ENCODE results near the gene MATK.

Gene MATK

DNA sequence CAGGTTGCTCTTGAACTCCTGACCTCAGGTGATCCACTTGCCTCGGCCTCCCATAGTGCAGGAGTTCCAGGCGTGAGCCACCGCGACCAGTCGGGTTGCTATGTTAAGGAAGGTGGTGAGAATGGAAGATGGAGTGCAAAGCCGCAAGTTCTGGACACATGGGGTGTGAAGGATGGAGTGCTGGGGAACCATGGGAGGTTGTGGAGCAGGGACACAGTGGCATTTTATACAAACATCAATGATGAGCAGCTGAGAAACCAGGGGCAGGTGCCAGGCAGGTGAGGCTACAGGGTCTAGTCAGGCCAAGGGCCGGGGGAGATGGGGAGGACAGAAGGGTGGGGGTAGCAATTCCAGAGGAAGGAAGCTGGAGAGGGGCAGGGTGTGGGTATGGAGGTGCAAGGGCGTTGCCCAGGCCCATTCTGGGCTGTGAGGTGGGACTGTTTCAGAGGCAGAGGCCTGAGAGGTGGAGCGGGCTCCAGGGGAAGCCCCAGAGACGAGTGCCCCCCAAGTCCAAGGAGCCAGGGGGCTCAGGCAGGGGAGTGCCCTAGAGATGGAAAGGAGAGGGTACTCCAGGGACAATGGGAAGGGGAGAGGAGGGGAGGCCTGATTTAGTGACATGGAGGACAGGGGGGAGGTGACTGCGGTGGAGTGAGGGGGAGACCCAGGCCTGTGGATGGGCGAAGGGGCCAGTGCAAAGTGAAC lies 12.2 kb downstream of the MATK start:
- TF ChIP-seq CTCF (IDR thresholded peaks at IDR 0.05; ENCODE audit: insufficient read depth, low read length, poor library complexity, severe bottlenecking) = no peak
- no peak for DNase-seq (ENCODE audit: extremely low read depth, insufficient read length)
- H3K36me3 ChIP-seq (ENCODE audit: control insufficient read depth, insufficient read depth, low read length) = no peaks in the 10 kb centered on the region
- H3K4me3 ChIP-seq (replicated peaks; ENCODE audit: low read depth, low read length) = no peak overlapping the region
- no peaks in the 10 kb centered on the region for H3K27me3 ChIP-seq (replicated peaks; ENCODE audit: control insufficient read depth, insufficient read depth, low read length)

DNA sequence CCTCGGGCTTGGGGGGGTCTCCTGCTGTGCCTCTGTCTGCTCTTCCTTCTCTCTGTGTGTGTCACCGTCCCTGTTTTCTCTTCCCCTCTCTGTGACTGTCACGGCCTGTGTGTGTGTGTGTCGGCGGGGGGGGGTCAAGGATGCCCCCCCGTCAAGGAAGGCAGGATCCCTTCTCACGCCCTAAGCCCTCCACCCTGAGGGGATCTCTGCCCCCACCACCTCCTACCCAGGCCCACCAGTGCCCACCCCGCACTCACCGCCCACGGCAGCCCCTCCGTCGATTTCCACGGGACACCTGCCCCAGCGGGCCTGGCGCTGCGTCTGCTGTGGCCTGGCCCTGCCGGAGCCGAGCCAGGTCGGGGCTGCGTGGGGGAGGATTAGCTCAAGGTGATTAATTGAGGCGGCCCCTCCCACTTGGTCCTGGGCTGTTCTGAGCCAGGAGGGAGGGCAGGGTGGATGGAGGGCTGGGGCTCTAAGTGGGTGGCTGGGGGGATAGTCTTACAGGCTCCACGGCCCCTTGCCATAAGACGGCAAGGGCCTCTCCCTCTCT lies 14.2 kb downstream of the MATK start, which contains the start of gene RAX2:
RAX2 (minus strand) TSS at position 323 of the 550 bp plus-strand sequence. CDS start 486 bp downstream, outside the sequence.
- peaks cover 8% of the 10 kb centered on the region for H3K36me3 ChIP-seq (ENCODE audit: control insufficient read depth, insufficient read depth, low read length)
- H3K27me3 ChIP-seq (replicated peaks; ENCODE audit: control insufficient read depth, insufficient read depth, low read length) = no peaks in the 10 kb centered on the region
- H3K4me3 ChIP-seq (replicated peaks; ENCODE audit: low read depth, low read length) = no peak within 1 kb of the TSS
- no peak for DNase-seq (ENCODE audit: extremely low read depth, insufficient read length)
- no peak for TF ChIP-seq CTCF (IDR thresholded peaks at IDR 0.05; ENCODE audit: insufficient read depth, low read length, poor library complexity, severe bottlenecking)

DNA sequence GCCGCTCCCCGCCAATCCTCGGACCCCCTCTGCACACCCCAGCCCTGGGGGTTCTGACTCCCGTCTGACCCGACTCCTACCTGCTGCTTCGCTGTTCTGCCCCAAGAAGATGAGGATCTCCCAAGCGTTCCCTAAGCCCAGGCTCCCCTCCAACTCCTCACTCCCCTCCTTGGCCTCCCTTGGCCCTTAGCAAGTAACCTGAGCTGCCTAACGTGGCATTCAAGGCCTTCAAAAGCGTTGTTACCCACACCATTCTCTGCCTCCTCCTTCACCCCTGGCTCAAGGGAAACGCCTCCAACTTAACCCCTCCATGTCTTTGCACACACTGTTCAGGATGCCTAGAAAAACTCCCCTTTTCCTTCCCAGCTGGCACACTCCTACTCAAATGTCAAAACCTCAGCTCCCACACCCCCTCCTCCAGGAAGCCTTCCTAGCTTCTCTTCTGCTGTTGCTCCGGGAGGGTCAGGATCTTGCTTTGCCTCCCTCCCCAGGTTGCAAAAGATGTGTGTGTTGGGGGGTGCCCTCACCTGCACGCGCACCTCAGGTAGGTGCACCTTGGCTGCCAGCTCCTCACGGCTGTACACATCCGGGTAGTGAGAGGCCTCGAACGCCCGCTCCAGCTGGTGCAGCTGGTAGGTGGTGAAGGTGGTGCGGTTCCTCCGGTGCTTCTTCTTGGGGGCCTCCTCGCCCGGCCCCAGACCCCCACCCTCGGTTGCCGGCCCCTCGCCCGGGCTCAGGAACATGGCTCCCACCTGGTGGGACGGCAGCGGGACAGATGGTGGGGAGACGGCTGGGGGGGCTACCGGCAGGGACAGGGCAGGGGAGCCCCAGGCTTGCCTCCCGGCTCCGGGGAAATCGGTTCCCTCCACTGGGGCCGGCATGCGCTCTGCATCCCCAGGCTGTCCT lies 14.9 kb downstream of the MATK start:
- Histone ChIP-seq H3K4me3 (replicated peaks; ENCODE audit: low read depth, low read length) (no peak overlapping the region), H3K36me3 (ENCODE audit: control insufficient read depth, insufficient read depth, low read length) (peaks cover 14% of the 10 kb centered on the region), H3K27me3 (replicated peaks; ENCODE audit: control insufficient read depth, insufficient read depth, low read length) (no peaks in the 10 kb centered on the region)
- DNase-seq (ENCODE audit: extremely low read depth, insufficient read length) = no peak
- TF ChIP-seq CTCF (IDR thresholded peaks at IDR 0.05; ENCODE audit: insufficient read depth, low read length, poor library complexity, severe bottlenecking) = no peak

GRCh38 chr19:3770136-3770999 lies 15.8 kb downstream of the MATK start:
- Histone ChIP-seq H3K36me3 (ENCODE audit: control insufficient read depth, insufficient read depth, low read length) (peaks cover 14% of the 10 kb centered on the region), H3K27me3 (replicated peaks; ENCODE audit: control insufficient read depth, insufficient read depth, low read length) (no peaks in the 10 kb centered on the region), H3K4me3 (replicated peaks; ENCODE audit: low read depth, low read length) (no peak overlapping the region)
- no peak for TF ChIP-seq CTCF (IDR thresholded peaks at IDR 0.05; ENCODE audit: insufficient read depth, low read length, poor library complexity, severe bottlenecking)
- no peak for DNase-seq (ENCODE audit: extremely low read depth, insufficient read length)

DNA sequence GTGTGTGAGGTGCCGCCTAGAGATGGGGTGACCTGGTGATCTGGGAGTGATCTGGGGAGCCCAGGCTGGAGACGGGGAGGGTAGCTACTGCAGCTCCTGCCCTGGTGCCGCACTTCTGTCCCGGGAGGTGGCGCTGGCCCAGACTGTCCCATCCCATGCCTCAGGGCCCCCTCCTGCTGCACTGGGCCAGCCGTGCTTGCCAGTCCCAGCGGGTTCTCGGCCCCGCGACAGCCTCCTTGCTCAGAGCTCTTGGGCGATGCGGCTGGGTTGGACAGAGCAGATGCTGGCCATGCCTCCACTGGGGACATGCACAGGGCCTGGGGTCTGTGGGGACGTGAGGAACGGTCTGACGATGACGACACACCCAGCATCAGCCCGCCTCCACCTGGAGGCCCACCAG lies 16.7 kb downstream of the MATK start:
- Histone ChIP-seq H3K27me3 (replicated peaks; ENCODE audit: control insufficient read depth, insufficient read depth, low read length) (no peaks in the 10 kb centered on the region), H3K4me3 (replicated peaks; ENCODE audit: low read depth, low read length) (no peak overlapping the region), H3K36me3 (ENCODE audit: control insufficient read depth, insufficient read depth, low read length) (peaks cover 18% of the 10 kb centered on the region)
- no peak for DNase-seq (ENCODE audit: extremely low read depth, insufficient read length)
- TF ChIP-seq CTCF (IDR thresholded peaks at IDR 0.05; ENCODE audit: insufficient read depth, low read length, poor library complexity, severe bottlenecking) = no peak

All from GM06990 (cell line).